ENCODE data around the gene STIM2. TPM values are rescaled to one million over a fixed set of nuclear protein-coding genes. Genes with fewer than 3 reads are reported as not detected.

The STIM2 gene
- total RNA-seq, 1 experiment from 2014 or later: 23.9 TPM

GRCh38 chr4:26819478-26820095 is 41.1 kb upstream of the STIM2 start:
- BruUV-seq (replicated peaks): no TSS peak
- DNase-seq (ENCODE audit: low read depth, low spot score) (no peak), ATAC-seq (no peak)
- intact Hi-C loops (cut with micrococcal nuclease; ENCODE audit: unreplicated experiment) (no loop called here), in situ Hi-C loops (cut with HindIII; ENCODE audit: low pct_unique_long_range_greater_than_20kb, low sequenced_read_pairs) (no loop called here)
- CTCF ChIA-PET: no interaction called here
- Histone ChIP-seq H3K27ac (ENCODE audit: low read length) (no peak overlapping the region), H3K4me1 (ENCODE audit: control insufficient read depth, insufficient read depth, low read length) (no peaks in the 10 kb centered on the region), H3K36me3 (ENCODE audit: control insufficient read depth, insufficient read depth, low read length) (no peaks in the 10 kb centered on the region), H3K4me3 (ENCODE audit: low read depth in 2 of 2, low read length in 2 of 2) (no peak overlapping the region), H3K27me3 (ENCODE audit: control insufficient read depth, insufficient read depth, low read length) (no peaks in the 10 kb centered on the region), H3K9me3 (ENCODE audit: control insufficient read depth, insufficient read depth, low read depth, low read length) (no peaks in the 10 kb centered on the region)
- TF ChIP-seq SIN3A (IDR thresholded peaks at IDR 0.05; ENCODE audit: borderline replicate concordance, insufficient read depth, low read depth, low read length): no peak
- TF ChIP-seq, protein P1, sequence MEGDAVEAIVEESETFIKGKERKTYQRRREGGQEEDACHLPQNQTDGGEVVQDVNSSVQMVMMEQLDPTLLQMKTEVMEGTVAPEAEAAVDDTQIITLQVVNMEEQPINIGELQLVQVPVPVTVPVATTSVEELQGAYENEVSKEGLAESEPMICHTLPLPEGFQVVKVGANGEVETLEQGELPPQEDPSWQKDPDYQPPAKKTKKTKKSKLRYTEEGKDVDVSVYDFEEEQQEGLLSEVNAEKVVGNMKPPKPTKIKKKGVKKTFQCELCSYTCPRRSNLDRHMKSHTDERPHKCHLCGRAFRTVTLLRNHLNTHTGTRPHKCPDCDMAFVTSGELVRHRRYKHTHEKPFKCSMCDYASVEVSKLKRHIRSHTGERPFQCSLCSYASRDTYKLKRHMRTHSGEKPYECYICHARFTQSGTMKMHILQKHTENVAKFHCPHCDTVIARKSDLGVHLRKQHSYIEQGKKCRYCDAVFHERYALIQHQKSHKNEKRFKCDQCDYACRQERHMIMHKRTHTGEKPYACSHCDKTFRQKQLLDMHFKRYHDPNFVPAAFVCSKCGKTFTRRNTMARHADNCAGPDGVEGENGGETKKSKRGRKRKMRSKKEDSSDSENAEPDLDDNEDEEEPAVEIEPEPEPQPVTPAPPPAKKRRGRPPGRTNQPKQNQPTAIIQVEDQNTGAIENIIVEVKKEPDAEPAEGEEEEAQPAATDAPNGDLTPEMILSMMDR (IDR thresholded peaks at IDR 0.05): no peak
- TF ChIP-seq POLR2AphosphoS5 (IDR thresholded peaks at IDR 0.05; ENCODE audit: low read depth, low read length): no peak
- POLR2A ChIA-PET: no interaction called here

GRCh38 chr4:26820346-26820745 is 40.3 kb upstream of the STIM2 start:
- ChIA-PET POLR2A (no interaction called here), CTCF (no interaction called here)
- Histone ChIP-seq H3K4me1 (ENCODE audit: control insufficient read depth, insufficient read depth, low read length) (no peaks in the 10 kb centered on the region), H3K4me3 (ENCODE audit: low read depth in 2 of 2, low read length in 2 of 2) (no peak overlapping the region), H3K36me3 (ENCODE audit: control insufficient read depth, insufficient read depth, low read length) (no peaks in the 10 kb centered on the region), H3K27ac (ENCODE audit: low read length) (no peak overlapping the region), H3K9me3 (ENCODE audit: control insufficient read depth, insufficient read depth, low read depth, low read length) (no peaks in the 10 kb centered on the region), H3K27me3 (ENCODE audit: control insufficient read depth, insufficient read depth, low read length) (no peaks in the 10 kb centered on the region)
- TF ChIP-seq, protein P1 (IDR thresholded peaks at IDR 0.05): no peak
- TF ChIP-seq REST (IDR thresholded peaks at IDR 0.05; ENCODE audit: insufficient read depth in 1 of 2, low read depth in 2 of 2, low read length in 1 of 2) (no peak), TCF7L2 (IDR thresholded peaks at IDR 0.05; ENCODE audit: low read depth, low read length) (no peak), SIN3A (IDR thresholded peaks at IDR 0.05; ENCODE audit: borderline replicate concordance, insufficient read depth, low read depth, low read length) (no peak), POLR2AphosphoS5 (IDR thresholded peaks at IDR 0.05; ENCODE audit: low read depth, low read length) (no peak)
- intact Hi-C loops (cut with micrococcal nuclease; ENCODE audit: unreplicated experiment): no loop called here
- no TSS peak for BruUV-seq (replicated peaks)
- ATAC-seq: no peak
- in situ Hi-C loops (cut with HindIII; ENCODE audit: low pct_unique_long_range_greater_than_20kb, low sequenced_read_pairs): no loop called here
- DNase-seq (ENCODE audit: low read depth, low spot score): no peak

Data from Panc1 (cell line).